Activated gamma-delta T cell (primary cell): ENCODE results near the gene TRMT2A.

Experiments
- DNase-seq: peaks from one replicate; lab custom pipeline; 2025; lab: John Stamatoyannopoulos, UW

The TRMT2A gene

DNA sequence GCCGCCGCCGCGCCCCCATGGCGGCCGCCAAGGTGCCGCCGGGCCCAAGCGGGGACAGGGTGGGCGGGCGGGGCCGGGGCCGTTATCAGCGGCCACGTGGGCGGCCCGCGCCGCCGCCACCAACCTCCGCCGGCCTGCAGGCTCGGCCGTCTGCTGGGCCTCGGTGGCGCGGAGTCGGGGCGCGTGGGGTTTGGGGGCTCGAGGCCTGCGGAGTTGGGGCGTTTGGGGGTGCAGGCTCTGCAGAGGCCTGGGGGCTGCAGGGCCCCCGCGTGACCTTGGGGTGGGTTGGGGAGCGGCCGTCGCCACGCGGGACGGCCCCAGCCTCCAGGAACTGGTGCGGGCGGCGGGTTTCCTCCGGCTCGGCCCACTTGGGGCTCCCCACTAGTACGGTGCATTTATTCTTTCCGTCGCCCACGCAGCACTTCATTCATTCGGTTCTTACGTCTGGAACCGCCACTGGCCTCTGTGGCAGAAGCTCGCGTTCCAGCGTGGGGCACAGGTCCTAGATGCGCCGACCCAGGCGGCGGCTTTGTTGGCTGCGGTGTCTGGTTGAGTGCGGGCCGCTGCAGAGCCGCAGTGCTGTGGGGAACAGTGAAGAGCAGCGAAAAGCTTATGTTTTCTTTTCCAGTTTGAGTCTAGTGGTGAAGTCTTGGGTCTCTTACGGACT is 740 bp upstream of the TRMT2A start:
- peak; percentile 48 for DNase-seq

DNA sequence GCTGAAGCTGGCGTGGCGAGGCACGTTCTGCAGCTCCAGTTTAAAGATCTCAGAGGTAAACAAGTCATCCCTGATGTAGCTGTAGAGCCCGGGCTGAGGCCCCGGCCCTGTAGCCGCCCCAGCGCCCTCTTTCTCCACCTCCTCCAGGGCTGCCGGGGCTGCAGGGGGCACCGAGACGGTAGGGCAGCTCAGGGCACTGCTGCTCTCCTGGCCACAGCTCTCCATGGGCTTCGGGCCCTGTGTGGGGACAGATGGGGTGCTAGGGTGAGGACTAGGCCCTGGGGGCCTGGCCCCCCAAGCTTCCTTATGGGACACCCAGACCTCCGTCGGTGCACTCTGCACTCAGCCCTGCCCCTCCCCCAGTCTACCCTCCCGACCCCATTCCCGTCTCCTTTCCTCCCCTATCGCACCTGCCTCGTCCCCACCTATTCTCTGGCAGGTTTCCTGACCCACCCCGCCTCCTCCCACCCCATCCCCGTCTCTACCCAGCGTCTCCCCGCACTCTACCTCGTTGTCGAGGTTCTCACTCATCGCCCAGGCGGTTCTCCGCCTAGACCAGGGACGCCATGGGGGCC is 563 bp downstream of the TRMT2A start:
- DNase-seq = no peak

DNA sequence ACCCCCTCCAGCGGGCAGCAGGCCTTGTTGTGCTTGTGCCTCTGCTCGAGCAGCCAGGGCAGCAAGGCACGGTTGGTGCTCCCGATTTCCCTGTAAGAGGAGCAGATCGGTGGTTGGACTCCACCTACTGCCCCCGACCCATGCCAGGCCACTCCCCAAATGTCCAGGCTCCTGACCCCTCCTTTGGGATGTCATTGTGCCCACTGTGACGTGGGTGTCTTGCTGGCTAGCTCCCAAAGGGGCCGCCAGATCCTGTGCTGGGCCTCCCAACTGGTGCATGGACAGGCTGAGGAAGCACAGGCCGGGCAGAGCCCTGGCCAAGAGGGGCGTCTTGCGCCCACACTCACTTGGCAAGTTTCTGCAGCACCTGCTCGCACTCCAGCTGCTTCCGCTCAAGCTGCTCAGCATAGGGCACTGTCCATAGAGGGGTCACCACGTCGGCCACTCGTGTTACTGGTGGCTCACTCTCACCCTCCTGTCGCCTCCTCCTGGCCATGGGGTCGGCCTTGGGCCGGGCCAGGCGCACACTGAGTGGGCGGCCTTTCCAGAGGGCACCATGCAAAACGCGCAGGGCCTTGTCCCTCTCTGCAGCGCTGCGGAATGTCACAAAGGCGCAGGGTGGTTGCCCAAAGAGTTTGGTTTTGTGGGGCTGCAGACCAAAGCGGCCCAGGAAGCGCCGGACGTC is 1.2 kb downstream of the TRMT2A start, which contains the start of gene RANBP1:
RANBP1 (plus strand) TSS at position 414 of the 685 bp plus-strand sequence; CDS start at position 495, 81 bp downstream.
- no peak for DNase-seq

DNA sequence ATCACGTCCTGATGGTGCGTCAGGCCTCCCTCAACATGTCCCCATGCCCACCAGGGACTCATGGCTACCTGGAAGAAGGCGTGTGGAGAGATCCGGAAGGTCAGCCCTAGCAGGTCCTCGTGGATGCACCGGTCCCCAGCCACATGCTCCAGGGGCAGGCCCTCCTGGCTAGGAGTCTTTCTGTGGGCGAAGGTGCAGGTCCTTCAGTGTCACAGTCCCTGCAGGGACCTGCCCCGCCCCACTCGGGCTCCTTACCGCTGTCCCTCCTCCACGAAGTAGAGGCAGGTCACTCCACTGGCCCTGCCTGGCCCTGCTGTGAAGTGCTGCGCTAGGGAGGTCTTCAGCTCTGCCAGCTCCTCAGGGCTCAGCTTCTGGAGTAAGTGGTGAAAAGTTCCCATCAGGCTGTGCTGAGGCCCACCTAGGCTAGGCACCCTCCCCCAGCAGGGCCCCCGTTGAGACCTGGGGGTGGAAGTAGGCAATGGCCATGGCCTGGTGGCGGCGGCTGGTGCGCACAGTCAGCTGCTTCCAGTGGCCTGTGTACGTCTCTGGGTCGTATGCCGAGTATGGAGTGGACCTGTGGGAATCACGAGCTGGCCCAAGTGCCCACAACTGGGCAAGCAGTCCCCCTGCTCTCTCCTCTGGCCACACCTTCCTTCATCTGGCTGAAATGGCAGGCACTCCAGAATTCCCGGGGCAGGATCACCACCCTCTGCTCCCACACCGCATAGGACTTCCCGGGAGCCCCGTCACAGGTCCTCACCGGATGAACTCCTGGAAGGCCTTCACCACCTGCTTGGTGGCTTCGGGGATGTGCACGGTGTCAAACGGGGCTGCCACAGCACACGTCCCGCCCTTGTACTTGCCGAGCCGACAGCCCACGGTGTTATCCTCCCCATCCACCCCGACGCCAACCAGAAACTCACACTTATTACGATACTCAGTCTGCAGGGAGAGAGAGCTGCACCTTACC is 2.2 kb downstream of the TRMT2A start:
- DNase-seq = no peak

DNA sequence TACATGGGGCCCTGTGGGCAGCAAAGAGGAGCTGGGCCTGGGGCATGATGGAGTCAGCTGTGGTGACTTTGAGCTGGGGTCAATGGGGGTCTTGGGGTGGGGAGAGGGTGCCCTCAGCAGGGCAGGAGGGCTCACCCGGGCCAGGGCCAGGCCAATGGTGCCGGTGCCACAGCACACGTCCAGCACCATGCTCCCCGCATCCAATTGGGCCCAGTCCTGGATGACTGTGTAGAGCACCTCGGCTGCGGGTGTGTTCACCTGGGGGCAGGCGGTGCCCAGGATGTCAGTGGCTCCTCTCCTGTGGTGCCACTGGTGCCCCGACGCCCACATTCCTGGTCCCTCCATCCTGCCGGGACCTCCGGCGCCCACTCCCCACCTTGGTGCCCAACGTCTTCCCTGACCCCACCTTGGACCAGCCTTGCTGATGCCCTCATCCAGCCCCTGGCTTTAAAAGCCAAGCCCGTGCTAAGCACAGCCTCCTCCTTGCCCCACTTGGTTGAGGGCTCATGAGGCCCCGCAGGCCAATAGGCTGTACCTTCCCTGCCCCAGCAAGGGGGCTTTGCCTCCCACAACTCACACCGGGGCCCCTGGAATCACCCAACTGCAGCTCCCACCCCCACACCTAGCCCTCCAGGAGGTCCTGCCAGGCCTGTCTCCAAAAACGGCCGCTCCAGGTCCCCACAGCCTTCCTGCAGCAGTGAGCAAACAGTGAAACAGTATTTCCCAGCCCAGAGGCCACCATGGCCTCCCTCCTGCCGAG is 3.3 kb downstream of the TRMT2A start:
- no peak for DNase-seq

DNA sequence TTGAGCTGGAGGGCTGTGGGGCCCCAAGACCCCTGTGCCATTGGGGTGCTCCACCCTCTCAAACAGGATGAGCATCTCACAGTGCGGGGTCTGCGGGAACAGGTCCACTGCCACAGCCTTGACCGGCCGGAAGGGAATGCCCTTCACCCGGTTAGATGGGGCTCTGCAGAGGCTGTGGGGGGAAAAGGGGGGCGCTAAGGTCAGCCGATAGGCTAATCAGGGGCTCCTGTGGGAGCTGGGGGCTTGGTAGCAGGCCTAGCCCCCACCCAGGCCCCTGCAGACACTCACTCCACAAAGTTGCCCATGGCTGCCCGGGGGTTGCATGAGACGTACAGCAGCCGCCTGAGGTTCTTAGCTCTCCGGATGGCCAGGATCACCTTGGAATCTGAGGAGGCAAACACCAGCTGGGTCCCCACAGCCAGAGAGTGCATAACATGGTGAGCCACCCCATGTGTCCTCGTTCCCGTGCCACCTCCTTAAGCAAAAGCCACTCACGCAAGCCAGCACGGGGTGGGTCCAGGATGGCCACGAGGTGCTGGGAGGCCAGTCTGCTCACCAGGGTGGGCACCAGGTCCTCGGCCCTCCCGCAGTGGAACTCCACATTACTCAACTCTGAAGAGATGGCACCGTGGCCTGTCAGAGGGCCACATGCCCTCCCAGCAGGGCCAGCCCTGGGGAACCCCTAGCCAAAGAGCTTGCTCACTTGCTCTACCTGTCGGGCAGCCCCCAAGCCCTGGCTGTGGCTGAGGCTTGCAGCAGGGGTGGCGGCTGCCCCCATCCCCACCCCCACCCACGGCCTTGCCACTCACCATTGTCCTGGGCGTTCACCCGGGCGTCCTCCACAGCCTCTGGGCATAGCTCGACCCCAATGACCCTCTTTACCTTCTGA is 4.2 kb downstream of the TRMT2A start:
- DNase-seq = no peak

DNA sequence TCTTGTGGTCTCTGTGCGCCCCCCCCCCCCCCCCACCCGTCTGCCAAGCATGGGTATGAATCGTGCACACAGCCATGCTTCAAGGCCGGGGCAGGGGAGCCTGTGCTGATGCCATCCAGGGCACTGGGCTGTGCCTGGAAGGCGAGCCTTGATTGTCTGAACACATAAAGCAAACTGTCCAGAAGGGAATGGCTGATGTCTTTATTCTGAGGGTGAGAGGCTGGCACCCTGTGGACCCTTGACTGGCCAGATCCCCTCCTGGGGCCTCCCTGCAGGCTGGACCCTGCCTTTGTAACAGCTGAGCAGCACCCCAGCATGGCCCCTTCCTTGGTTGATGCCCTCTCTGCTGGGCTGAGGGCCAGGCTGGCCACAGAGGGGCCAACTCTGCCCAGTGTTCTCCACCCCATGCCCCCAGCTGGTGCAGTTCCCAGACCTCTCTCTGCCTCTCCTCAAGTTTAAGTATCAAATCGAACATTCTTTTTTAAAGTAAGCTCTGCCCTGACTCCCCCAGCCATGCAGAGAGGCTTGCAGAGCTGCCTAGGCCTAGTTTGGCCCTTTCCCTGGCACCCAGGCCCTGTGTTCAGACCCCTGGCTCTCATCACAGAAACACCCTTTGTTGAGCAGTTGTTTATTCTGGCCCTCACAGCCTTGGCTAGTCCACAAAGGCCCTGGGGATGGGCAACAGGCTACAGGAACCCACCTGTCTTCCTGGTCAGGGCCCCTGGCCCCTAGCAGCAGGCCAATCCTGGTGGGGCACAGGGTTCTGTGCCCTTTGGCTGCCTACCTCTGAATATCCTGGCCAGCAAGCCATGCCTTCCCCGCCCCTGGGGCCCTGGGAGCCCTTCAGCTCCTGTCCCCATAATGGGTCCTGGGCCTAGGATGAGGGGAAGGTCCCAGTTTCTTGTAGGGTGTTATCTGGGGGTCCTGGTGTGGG is 5.1 kb downstream of the TRMT2A start:
- DNase-seq = no peak

DNA sequence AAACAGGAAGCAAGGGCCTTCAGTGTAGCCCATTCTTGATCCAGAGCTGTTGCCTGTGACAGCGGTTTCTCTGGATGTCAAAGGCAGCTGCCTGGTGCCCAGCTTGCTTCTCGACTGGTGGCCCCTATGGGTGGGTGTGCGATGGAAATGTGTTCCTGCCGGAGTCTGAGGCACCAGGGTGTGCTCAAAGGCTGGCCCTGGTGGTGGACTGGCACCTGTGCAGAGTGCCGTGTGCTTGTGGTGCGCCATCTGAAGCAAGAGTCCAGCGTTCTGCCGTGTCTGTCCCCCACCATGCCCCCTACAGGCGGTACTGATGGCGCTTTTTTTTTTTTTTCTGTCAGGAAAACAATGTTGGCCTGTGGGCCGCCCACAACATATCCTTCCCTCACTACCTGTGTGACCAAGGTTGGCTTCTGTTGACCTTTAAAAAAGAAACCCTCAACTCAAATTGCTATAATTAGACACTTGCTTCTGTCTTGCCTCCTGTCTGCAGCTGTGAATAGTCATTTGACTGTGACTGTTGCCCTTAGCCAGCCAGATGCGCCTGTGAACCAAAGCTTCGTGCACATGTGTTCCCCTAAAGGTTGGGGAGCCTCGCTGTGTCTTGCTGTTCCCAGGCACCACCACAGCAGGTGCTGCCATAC is 5.9 kb downstream of the TRMT2A start:
- no peak for DNase-seq

DNA sequence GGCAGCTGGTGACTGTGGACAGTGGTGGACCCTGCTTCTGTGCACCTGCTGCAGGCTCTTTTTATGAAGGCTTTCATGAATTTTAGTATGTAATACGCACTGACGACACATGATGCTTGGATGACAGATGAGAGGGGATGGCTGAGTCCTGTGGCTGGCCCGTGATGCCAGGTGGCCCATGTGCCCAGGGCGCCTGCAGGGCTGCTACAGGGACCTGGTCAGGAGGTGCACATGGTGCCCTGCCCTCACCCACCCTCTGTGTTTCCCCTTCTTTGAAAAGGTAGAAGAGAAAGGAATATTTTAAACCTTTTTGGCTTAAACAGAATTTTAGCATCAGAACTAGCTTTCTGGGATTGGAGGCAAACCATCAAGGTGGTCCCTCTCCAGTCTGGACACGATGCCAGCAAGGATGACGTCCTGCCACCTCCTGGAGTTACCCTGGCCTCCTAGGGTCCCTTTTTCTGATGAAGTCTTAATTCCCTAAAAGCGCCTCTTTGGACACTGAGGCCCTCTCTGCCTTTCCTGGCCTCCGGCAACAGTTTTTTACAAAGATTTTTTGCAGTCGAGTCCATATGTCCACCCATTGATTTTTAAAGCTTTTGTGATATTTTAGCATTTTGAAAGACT is 6.6 kb downstream of the TRMT2A start:
- no peak for DNase-seq

DNA sequence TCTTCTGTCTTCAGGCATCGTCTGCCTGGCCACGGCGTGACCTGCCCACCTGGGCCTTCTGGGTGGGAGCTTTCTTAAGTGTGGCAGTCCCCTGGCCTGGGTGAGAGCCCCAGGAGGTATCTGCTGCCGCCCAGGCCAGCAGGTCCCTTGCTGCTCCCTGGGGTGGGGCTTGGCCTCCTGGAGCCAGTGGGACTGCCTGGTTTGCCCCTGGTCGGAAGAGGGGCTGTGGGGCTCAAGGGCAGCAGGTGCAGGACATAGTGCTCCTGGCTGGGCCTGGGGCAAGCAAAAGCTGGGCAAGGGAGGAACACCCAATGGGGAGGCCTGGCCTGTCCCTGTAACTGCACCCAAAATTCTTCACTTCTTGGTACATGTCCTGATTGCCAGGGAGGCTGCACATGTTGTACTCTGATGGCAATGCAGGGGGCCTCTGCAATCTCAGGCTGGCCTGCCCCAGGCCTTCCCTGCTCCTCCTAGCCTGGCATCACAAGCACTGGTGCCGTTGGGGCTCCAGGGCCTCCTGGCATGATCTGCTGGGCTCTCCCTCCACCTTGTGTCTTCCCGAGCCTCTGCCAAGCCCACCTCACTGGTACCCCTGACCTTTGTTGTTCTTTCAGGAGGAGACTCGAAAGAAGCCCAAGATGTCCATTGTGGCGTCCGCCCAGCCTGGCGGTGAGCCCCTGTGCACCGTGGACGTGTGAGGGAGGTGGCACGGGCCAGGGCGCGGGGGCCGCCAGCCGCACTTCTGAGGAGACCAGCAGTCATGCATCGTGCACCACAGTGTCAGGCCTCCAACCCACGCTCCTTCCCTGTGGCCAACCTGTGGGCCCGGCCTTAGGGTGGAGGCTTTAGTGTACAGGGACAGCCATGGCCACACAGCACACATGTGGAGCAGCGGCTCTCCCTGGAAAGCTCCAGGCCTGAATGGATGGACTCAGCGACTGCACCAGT is 7.3 kb downstream of the TRMT2A start:
- no peak for DNase-seq

DNA sequence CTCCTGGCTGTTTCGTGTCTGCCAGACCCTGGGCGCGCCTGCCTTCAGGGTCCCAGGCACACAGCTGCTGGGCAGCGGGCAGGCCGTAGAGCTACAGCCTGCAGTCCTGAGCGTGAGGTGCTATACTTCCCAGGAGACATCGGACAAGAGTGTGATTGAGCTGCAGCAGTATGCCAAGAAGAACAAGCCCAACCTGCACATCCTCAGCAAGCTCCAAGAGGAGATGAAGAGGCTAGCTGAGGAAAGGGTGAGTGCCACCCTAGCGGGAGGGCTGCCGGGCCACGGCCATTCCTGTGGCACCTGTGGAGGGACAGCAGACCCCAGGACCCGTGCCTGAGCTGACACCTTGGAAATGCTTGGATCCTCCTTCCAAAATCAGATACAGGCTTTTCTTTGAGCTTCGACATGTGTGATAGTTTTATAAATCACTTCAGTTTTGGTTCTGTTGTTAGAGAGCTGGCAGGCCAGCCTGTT is 8.2 kb downstream of the TRMT2A start:
- DNase-seq = no peak

DNA sequence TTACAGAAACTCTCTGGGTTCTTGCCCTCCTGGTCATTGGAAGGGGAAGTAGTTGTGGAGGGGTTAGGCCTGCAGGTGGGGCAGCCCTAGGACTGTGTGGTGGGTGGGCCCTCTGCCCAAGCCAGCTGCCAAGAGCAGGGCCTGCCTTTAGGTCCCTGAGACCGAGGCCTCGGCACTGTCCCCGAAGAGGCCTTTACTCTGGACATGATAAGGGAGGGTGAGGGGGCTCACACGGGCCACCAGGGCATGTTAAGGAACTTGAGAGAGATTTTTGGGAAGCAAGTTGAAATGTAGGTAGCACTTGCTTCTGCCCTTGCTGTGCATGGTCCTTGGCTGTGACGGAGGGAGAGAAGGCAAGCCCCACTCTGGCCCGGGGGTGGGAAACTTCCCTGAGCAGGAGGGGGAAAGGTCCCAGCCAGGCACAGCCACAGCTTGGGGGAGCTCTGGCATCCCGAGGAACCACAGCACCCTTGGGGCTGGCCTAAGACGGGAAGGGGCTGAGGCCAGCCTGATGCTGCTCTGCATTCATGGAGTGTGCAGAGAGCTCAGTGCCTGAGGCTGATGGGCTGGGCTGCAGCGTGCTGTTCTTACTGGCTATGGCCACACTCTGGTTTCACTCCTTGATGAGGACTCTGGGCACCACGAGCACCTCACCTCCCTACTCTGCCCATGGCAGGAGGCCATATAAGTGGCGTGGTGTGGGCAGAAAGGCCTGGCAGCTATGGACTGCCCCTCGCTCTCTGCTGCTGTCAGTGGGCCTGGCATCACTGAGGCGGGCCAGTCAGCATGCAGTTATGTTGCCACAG is 8.9 kb downstream of the TRMT2A start:
- DNase-seq = no peak

DNA sequence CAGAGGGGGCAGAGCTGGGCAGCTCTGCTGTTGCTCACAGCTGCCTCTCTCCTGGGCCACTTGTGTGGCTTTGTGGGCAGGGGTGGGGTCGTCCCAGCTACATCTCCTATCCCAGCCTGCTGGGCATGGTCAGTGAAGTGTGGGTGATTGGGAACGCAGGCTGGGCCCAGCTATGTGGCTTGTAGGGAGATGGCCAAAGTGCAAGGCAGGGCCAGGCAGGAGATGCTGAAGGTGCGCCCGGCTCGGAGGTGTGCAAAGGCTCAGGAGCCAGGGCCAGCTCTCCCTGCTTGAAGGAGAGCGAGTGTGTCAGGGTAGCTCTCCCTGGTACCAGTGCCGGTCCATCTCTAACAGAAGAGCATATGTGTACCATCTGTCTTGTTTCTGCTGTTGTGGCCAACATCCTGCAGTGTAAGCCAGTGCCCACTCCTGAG is 9.5 kb downstream of the TRMT2A start:
- DNase-seq = no peak

DNA sequence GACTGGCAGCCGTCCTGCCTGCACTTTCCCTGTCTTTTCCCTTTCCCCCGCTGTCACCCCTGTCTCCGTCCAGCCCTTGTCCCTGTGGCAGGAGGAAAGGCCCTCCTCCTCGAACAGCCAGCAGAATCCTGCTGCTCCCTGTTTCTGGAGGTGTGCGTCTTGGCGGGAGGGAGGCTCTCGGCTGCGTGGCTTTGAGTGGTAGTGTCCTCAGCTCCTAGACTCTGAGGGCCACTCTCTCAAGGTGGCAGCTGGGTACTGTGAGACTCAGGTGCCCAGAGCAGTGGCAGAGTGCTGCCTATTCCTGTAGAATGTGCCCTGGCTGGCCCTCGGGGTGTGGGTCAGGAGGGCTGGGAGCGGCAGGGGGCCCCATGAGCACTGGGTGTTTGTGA is 10.2 kb downstream of the TRMT2A start:
- no peak for DNase-seq

DNA sequence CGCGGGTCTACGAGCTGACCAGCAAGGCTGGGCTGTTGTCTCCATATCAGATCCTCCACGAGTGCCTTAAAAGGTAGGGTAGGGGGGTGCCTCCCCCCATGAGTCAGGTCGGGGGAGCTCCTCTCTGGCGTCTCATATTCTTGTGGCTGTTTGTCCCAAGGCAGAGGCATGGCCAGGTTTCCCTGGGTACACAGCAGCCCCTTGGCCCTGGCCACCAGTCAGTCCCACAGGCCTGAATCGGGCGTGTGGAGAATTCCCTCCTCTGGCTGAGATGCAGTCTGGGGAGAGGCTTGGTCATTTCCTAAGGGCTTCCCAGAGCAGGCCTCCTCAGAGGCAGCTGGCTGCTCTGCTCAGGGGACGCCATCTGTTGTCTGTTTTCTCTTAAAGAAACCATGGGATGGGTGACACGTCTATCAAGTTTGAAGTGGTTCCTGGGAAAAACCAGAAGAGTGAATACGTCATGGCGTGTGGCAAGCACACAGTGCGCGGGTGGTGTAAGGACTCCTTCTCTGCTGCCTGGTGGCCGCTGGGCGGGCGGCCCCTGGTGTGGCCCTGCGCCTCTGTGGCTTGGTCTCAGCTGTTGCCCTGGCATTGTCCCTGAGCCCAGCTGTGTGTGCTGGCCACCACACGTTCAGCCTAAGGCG is 10.7 kb downstream of the TRMT2A start:
- no peak for DNase-seq
